IMR-90 (cell line): ENCODE measurements around the gene SLC4A5. TPM values are rescaled to one million over a fixed set of nuclear protein-coding genes. Genes with fewer than 3 reads are reported as not detected.

Experiments used
- ATAC-seq: fragments of 200-7000 bp; cut with Tn5 transposase; 2 replicates; pipeline ENCODE4 v1.9.1; 2020; ENCODE audit warnings: low read depth, mild to moderate bottlenecking, moderate library complexity
- BruUV-seq: library from RNA; stranded (reverse); fragments of 400-500 nt; replicated peaks from 2 replicates; lab custom pipeline; 2021; lab: Mats Ljungman, UMichigan
- CTCF ChIA-PET: fragments of 300-600 bp; formaldehyde crosslinking; extraction: SDS; loops from one replicate; lab custom pipeline; 2021; ENCODE audit warnings: antibody characterized with exemption; lab: Yijun Ruan, JAX
- POLR2A ChIA-PET: fragments of 300-600 bp; sonication (Branson Sonifier 250); formaldehyde crosslinking; loops from one replicate; lab custom pipeline; 2022; ENCODE audit warnings: antibody characterized with exemption; ENCODE audit not compliant: unreplicated experiment; lab: Charles Lee
- DNase-seq: peaks from one replicate; pipeline ENCODE4 v3.0.0; 2013
- H2AFZ ChIP-seq: replicated peaks from 2 replicates; pipeline ENCODE3; 2013; ENCODE audit warnings: low read length, mild to moderate bottlenecking; ENCODE audit not compliant: poor library complexity
- H2AK5ac ChIP-seq: 2 replicates; pipeline ENCODE4 v1.6.1; 2013; ENCODE audit warnings: low read depth, low read length, inconsistent platforms
- H2AK9ac ChIP-seq: replicated peaks from 2 replicates; pipeline ENCODE3; 2013; ENCODE audit warnings: mild to moderate bottlenecking, low read depth, low read length, moderate library complexity; ENCODE audit not compliant: poor library complexity
- H2BK120ac ChIP-seq: 2 replicates; pipeline ENCODE4 v1.6.1; 2013; ENCODE audit warnings: low read depth, low read length, inconsistent platforms
- H2BK15ac ChIP-seq: 3 replicates; pipeline ENCODE4 v1.6.1; 2013; ENCODE audit warnings: low read depth, low read length, inconsistent platforms
- H2BK20ac ChIP-seq: 2 replicates; pipeline ENCODE4 v1.6.1; 2013; ENCODE audit warnings: low read depth, mild to moderate bottlenecking, inconsistent platforms, low read length, moderate library complexity
- H2BK5ac ChIP-seq: 2 replicates; pipeline ENCODE4 v1.6.1; 2013; ENCODE audit warnings: mild to moderate bottlenecking, low read depth, low read length, inconsistent platforms; ENCODE audit not compliant: poor library complexity, severe bottlenecking
- H3K14ac ChIP-seq: replicated peaks from 2 replicates; pipeline ENCODE4 v1.6.1; 2013; ENCODE audit warnings: low read depth, low read length, inconsistent platforms
- H3K18ac ChIP-seq: 2 replicates; pipeline ENCODE4 v1.6.1; 2013; ENCODE audit warnings: low read depth, low read length, control low read depth
- H3K23ac ChIP-seq: 2 replicates; pipeline ENCODE4 v1.6.1; 2013; ENCODE audit warnings: low read depth, low read length, inconsistent platforms
- H3K27ac ChIP-seq: 2 replicates; pipeline ENCODE4 v1.5.1; 2013; ENCODE audit warnings: mild to moderate bottlenecking, control low read depth, low read length; ENCODE audit not compliant: insufficient read depth
- H3K27me3 ChIP-seq: 2 replicates; pipeline ENCODE4 v1.6.1; 2013; ENCODE audit warnings: low read length; ENCODE audit not compliant: control insufficient read depth, insufficient read depth
- H3K36me3 ChIP-seq: 2 replicates; pipeline ENCODE4 v1.6.1; 2013; ENCODE audit warnings: low read length, mixed read lengths; ENCODE audit not compliant: control insufficient read depth, insufficient read depth
- H3K4ac ChIP-seq: 2 replicates; pipeline ENCODE4 v1.6.1; 2013; ENCODE audit warnings: low read depth, low read length, inconsistent platforms
- H3K4me1 ChIP-seq: 2 replicates; pipeline ENCODE4 v1.6.1; 2013; ENCODE audit warnings: low read length, mixed read lengths; ENCODE audit not compliant: control insufficient read depth, insufficient read depth
- H3K4me2 ChIP-seq: 2 replicates; pipeline ENCODE4 v1.6.1; 2013; ENCODE audit warnings: low read depth, mild to moderate bottlenecking, control low read depth, low read length, moderate library complexity
- H3K4me3 ChIP-seq: 2 replicates; pipeline ENCODE4 v1.5.1; 2013; ENCODE audit warnings: low read depth, mild to moderate bottlenecking, control low read depth, low read length, moderate library complexity; ENCODE audit not compliant: insufficient read depth
- H3K56ac ChIP-seq: 2 replicates; pipeline ENCODE4 v1.6.1; 2013; ENCODE audit warnings: low read length, inconsistent platforms; ENCODE audit not compliant: insufficient read depth; ENCODE audit errors: extremely low read depth
- H3K79me1 ChIP-seq, 2 experiments: 2 replicates each; pipeline ENCODE4 v1.6.1; 2013; ENCODE audit warnings: low read length in 2 of 2, inconsistent platforms in 1 of 2, low read depth in 1 of 2
- H3K9ac ChIP-seq: 2 replicates; pipeline ENCODE4 v1.6.1; 2013; ENCODE audit warnings: low read depth, low read length, control low read depth
- H3K9me1 ChIP-seq: 2 replicates; pipeline ENCODE4 v1.6.1; 2013; ENCODE audit warnings: low read length, inconsistent platforms; ENCODE audit not compliant: insufficient read depth
- H3K9me3 ChIP-seq: 2 replicates; pipeline ENCODE4 v1.6.1; 2013; ENCODE audit warnings: low read length; ENCODE audit not compliant: control insufficient read depth, insufficient read depth
- H4K20me1 ChIP-seq: 2 replicates; pipeline ENCODE4 v1.6.1; 2013; ENCODE audit warnings: low read length, inconsistent platforms; ENCODE audit not compliant: insufficient read depth
- H4K5ac ChIP-seq: 2 replicates; pipeline ENCODE4 v1.6.1; 2013; ENCODE audit warnings: mild to moderate bottlenecking, low read depth, low read length, control low read depth
- H4K8ac ChIP-seq, 2 experiments: 2 replicates each; pipeline ENCODE4 v1.6.1; 2013; ENCODE audit warnings: low read depth in 2 of 2, low read length in 2 of 2, control low read depth in 1 of 2, inconsistent platforms in 1 of 2
- H4K91ac ChIP-seq: 2 replicates; pipeline ENCODE4 v1.6.1; 2013; ENCODE audit warnings: low read depth, low read length, inconsistent platforms; ENCODE audit not compliant: insufficient read depth
- BHLHE40 ChIP-seq: fragments of 150-350 bp; IDR thresholded peaks from 2 replicates; pipeline ENCODE4 v1.6.1; 2016; ENCODE audit warnings: mild to moderate bottlenecking, low read depth, low read length
- CEBPB ChIP-seq: IDR thresholded peaks from 2 replicates; pipeline ENCODE4 v1.6.1; 2012; ENCODE audit warnings: low read depth, low read length, improper control_type of control experiment
- CHD1 ChIP-seq: IDR thresholded peaks from 2 replicates; pipeline ENCODE4 v1.6.1; 2012; ENCODE audit warnings: low read depth, low read length, improper control_type of control experiment
- CTCF ChIP-seq: conservative IDR thresholded peaks from 2 replicates; pipeline ENCODE4 v1.5.1; 2012; ENCODE audit warnings: mild to moderate bottlenecking, low read depth, low read length, improper control_type of control experiment
- ELK1 ChIP-seq: fragments of 150-350 bp; IDR thresholded peaks from 2 replicates; pipeline ENCODE4 v1.6.1; 2016; ENCODE audit warnings: low read depth, mild to moderate bottlenecking, low read length, moderate library complexity, borderline replicate concordance
- FOS ChIP-seq: fragments of 150-350 bp; IDR thresholded peaks from 2 replicates; pipeline ENCODE4 v1.6.1; 2016; ENCODE audit warnings: low read depth, low read length
- MXI1 ChIP-seq: IDR thresholded peaks from 2 replicates; pipeline ENCODE4 v1.6.1; 2012; ENCODE audit warnings: low read depth, mild to moderate bottlenecking, low read length, moderate library complexity, borderline replicate concordance
- NFE2L2 ChIP-seq: fragments of 150-350 bp; IDR thresholded peaks from 2 replicates; pipeline ENCODE4 v1.6.1; 2016; ENCODE audit warnings: low read depth, mild to moderate bottlenecking, low read length
- POLR2A ChIP-seq: IDR thresholded peaks from 2 replicates; pipeline ENCODE4 v1.6.1; 2012; ENCODE audit warnings: mild to moderate bottlenecking, low read depth, low read length
- RAD21 ChIP-seq: IDR thresholded peaks from 2 replicates; pipeline ENCODE4 v1.6.1; 2012; ENCODE audit warnings: low read length, improper control_type of control experiment
- SMC3 ChIP-seq: fragments of 150-350 bp; IDR thresholded peaks from 2 replicates; pipeline ENCODE4 v1.6.1; 2016; ENCODE audit warnings: low read depth, mild to moderate bottlenecking, antibody characterized with exemption, low read length, moderate library complexity
- USF2 ChIP-seq: fragments of 150-350 bp; IDR thresholded peaks from 2 replicates; pipeline ENCODE4 v1.6.1; 2017; ENCODE audit warnings: mild to moderate bottlenecking, antibody characterized with exemption, low read length, low read depth
- WGBS, 2 experiments: methylation state at CpG; one replicate each; pipeline versions ENCODE4 v1.1.5 to v1.1.7; 2013; ENCODE audit warnings: missing lambda C conversion rate in 2 of 2; ENCODE audit not compliant: insufficient read length in 1 of 2; ENCODE audit errors: extremely low coverage in 2 of 2; 5-methylcytosine and 5-hydroxymethylcytosine counted together
- dilution Hi-C: fragments of 300-500 bp; cut with HindIII; formaldehyde crosslinking; loops from one replicate; pipeline ENCODE4 v1.14.3; 2018; ENCODE audit warnings: low sequenced_read_pairs; ENCODE audit not compliant: unreplicated experiment
- in situ Hi-C: fragments of 300-500 bp; cut with MboI; formaldehyde crosslinking; loops from 3 replicates; pipeline ENCODE4 v1.14.3; 2019; ENCODE audit warnings: low sequenced_read_pairs, inconsistent platforms, mixed read lengths
- intact Hi-C: fragments of 100-400 bp; cut with micrococcal nuclease; formaldehyde crosslinking; loops from 2 replicates; pipeline ENCODE4 v1.10.0; 2022
- polyA plus RNA-seq, 3 experiments: library from polyadenylated mRNA; depleted of rRNA; stranded (reverse); fragments of >200 nt; gene quantifications; 2 replicates each; pipeline ENCODE4 v1.2.3, GENCODE V29; 2012; ENCODE audit warnings: low replicate concordance in 1 of 3
- total RNA-seq: library from RNA; depleted of rRNA; stranded (reverse); fragments of >200 nt; gene quantifications from 2 replicates; pipeline ENCODE4 v1.2.3, GENCODE V29; 2012

Gene SLC4A5
- total and polyA plus RNA-seq, 2 of the 4 experiments (the other 2 are of a cell fraction) = 0.18 to 0.22 TPM

GRCh38 chr2:74178211-74179062 is 164.8 kb downstream of the SLC4A5 start, which contains the start of gene MOB1A:
Gene MOB1A (minus strand): TSS chr2:74178879. CDS start chr2:74178674, 205 bp downstream.
- ChIA-PET POLR2A (interaction anchor here (0.6 to 1.1 kb wide), 4 partner anchors 9 to 1424 kb away, joined by 3 to 4 read pairs (median 3); no protein-coding TSS in a partner anchor), CTCF (interaction anchor here (0.6 to 1.2 kb wide), 6 partner anchors 10 to 405 kb away, joined by 3 to 4 read pairs (median 3); no protein-coding TSS in a partner anchor)
- peak within 1 kb of the TSS; percentile 15 for H3K18ac ChIP-seq
- peak within 1 kb of the TSS; percentile 90 for H2AFZ ChIP-seq
- H2BK5ac ChIP-seq = peak within 1 kb of the TSS; percentile 41
- H3K14ac ChIP-seq = peak within 1 kb of the TSS; percentile 67
- peak within 1 kb of the TSS; percentile 67 to 91; a peak in 3 of 4 replicates for H4K8ac ChIP-seq
- dilution Hi-C loops (no loop called here), intact Hi-C loops (loop anchor here (1.0 kb wide), 1 partner anchor 20 kb away; the partner anchor contains the start of gene MTHFD2), in situ Hi-C loops (no loop called here)
- peak; percentile 98 for DNase-seq
- H4K20me1 ChIP-seq = peaks cover 43% of the 10 kb centered on the region
- peak within 1 kb of the TSS; percentile 10; the same call in 1 of the 2 replicates for H2AK5ac ChIP-seq
- H2BK15ac ChIP-seq = no peak within 1 kb of the TSS
- no TSS peak for BruUV-seq
- H3K4me2 ChIP-seq = peak within 1 kb of the TSS; percentile 95
- peak within 1 kb of the TSS; percentile 80; the same call in 1 of the 2 replicates for H3K23ac ChIP-seq
- no peaks in the 10 kb centered on the region for H3K27me3 ChIP-seq
- H3K79me1 ChIP-seq = peaks cover 0 to 12% of the 10 kb centered on the region in 2 experiments; a peak in 1 of 4 replicates
- peaks cover 3% of the 10 kb centered on the region; the same call in 1 of the 2 replicates for H3K9me1 ChIP-seq
- peak within 1 kb of the TSS; percentile 58 for H3K56ac ChIP-seq
- H2BK20ac ChIP-seq = no peak within 1 kb of the TSS
- H3K4ac ChIP-seq = peak within 1 kb of the TSS; percentile 76
- peak within 1 kb of the TSS; percentile 88 for H2AK9ac ChIP-seq
- no peaks in the 10 kb centered on the region for H3K9me3 ChIP-seq
- H4K5ac ChIP-seq = peak within 1 kb of the TSS; percentile 28; the same call in 1 of the 2 replicates
- peaks cover 2% of the 10 kb centered on the region; the same call in 1 of the 2 replicates for H3K36me3 ChIP-seq
- H2BK120ac ChIP-seq = no peak within 1 kb of the TSS
- 0% methylated on average over 34 of the region's 84 CpGs; no CpG with 5 or more reads in 1 of the 2 experiments for WGBS, 2 experiments
- H3K4me3 ChIP-seq = peak within 1 kb of the TSS; percentile 95
- H3K9ac ChIP-seq = peak within 1 kb of the TSS; percentile 94
- 0 out of 2 replicates have a peak, but pooled peaks cover 2% of the 10 kb centered on the region for H3K4me1 ChIP-seq
- peak; percentile 99 for ATAC-seq
- peak within 1 kb of the TSS; percentile 74 for H3K27ac ChIP-seq
- no peak within 1 kb of the TSS for H4K91ac ChIP-seq
- TF ChIP-seq RAD21 = no peak
- no peak for TF ChIP-seq NFE2L2
- TF ChIP-seq MXI1 = peak; percentile 27; the same call in 1 of the 2 replicates
- no peak for TF ChIP-seq SMC3
- TF ChIP-seq USF2 = no peak
- TF ChIP-seq FOS = no peak
- TF ChIP-seq ELK1 = no peak
- no peak for TF ChIP-seq CEBPB
- no peak for TF ChIP-seq CTCF
- no peak for TF ChIP-seq CHD1
- TF ChIP-seq POLR2A = peak; percentile 91
- TF ChIP-seq BHLHE40 = no peak
